ENCODE data around the gene WWOX.
"Not testable (repeated sequence)": the region's sequence is repeated elsewhere in the genome, so short reads cannot be mapped to it uniquely, and the experiment has no call there.

Gene WWOX

GRCh38 chr16:78503602-78504001 is 404.1 kb downstream of the WWOX start:
- DNase-seq (ENCODE audit: low read depth), result no peak

GRCh38 chr16:78504401-78504851 is 405.0 kb downstream of the WWOX start:
- no peak for DNase-seq (ENCODE audit: low read depth)

GRCh38 chr16:78505036-78505435 is 405.6 kb downstream of the WWOX start:
- DNase-seq (ENCODE audit: low read depth), result no peak

GRCh38 chr16:78505544-78506366 is 406.3 kb downstream of the WWOX start:
- no peak for DNase-seq (ENCODE audit: low read depth)

GRCh38 chr16:78506367-78507193 is 407.1 kb downstream of the WWOX start:
- no peak for DNase-seq (ENCODE audit: low read depth)

GRCh38 chr16:78507576-78507975 is 408.1 kb downstream of the WWOX start:
- DNase-seq (ENCODE audit: low read depth), result no peak

GRCh38 chr16:78509965-78510364 is 410.5 kb downstream of the WWOX start:
- DNase-seq (ENCODE audit: low read depth), result no peak

GRCh38 chr16:78510496-78510895 is 411.0 kb downstream of the WWOX start:
- no peak for DNase-seq (ENCODE audit: low read depth)

- no peak for DNase-seq (ENCODE audit: low read depth)
Measured at GRCh38 chr16:78513838-78514237, 414.4 kb downstream of the WWOX start.

GRCh38 chr16:78514888-78515287 is 415.4 kb downstream of the WWOX start:
- DNase-seq (ENCODE audit: low read depth), result not testable (repeated sequence)

GRCh38 chr16:78515421-78515820 is 416.0 kb downstream of the WWOX start:
- no peak for DNase-seq (ENCODE audit: low read depth)

GRCh38 chr16:78516006-78516736 is 416.7 kb downstream of the WWOX start:
- no peak for DNase-seq (ENCODE audit: low read depth)

GRCh38 chr16:78519896-78520295 is 420.4 kb downstream of the WWOX start:
- no peak for DNase-seq (ENCODE audit: low read depth)

- no peak for DNase-seq (ENCODE audit: low read depth)
Measured at GRCh38 chr16:78520470-78520869, 421.0 kb downstream of the WWOX start.

- no peak for DNase-seq (ENCODE audit: low read depth)
Measured at GRCh38 chr16:78522327-78522726, 422.9 kb downstream of the WWOX start.

- no peak for DNase-seq (ENCODE audit: low read depth)
Measured at GRCh38 chr16:78523212-78523985, 423.9 kb downstream of the WWOX start.

- no peak for DNase-seq (ENCODE audit: low read depth)
Measured at GRCh38 chr16:78524066-78524595, 424.7 kb downstream of the WWOX start.

- DNase-seq (ENCODE audit: low read depth), result no peak
Measured at GRCh38 chr16:78528265-78528664, 428.8 kb downstream of the WWOX start.

GRCh38 chr16:78529881-78530280 is 430.4 kb downstream of the WWOX start:
- DNase-seq (ENCODE audit: low read depth), result no peak

GRCh38 chr16:78530283-78530682 is 430.8 kb downstream of the WWOX start:
- no peak for DNase-seq (ENCODE audit: low read depth)

- DNase-seq (ENCODE audit: low read depth), result no peak
Measured at GRCh38 chr16:78535098-78535497, 435.6 kb downstream of the WWOX start.

Data from activated T-helper 1 cell treated with Interleukin-2 at 50 U/mL for 16 hours (primary cell).